NCI-H526 (cell line): ENCODE results near the gene EXTL1.

Experiments used
- DNase-seq, 2 experiments: peaks; one replicate each; lab custom pipeline; 2025; lab: John Stamatoyannopoulos, UW

The EXTL1 gene

GRCh38 chr1:26070963-26071342 lies 49.4 kb downstream of the EXTL1 start:
- no peak for DNase-seq

- no peak for DNase-seq
Measured at GRCh38 chr1:26072305-26072704, 50.7 kb downstream of the EXTL1 start.

- no peak for DNase-seq
Measured at GRCh38 chr1:26075421-26076144, 54.0 kb downstream of the EXTL1 start.

GRCh38 chr1:26077524-26077923 lies 55.9 kb downstream of the EXTL1 start:
- no peak for DNase-seq

GRCh38 chr1:26078286-26079177 lies 57.0 kb downstream of the EXTL1 start:
- peak in 1 of 2 experiments; percentile 19 for DNase-seq

GRCh38 chr1:26079178-26079563 lies 57.6 kb downstream of the EXTL1 start:
- DNase-seq, result no peak

- no peak for DNase-seq
Measured at GRCh38 chr1:26079960-26080814, 58.6 kb downstream of the EXTL1 start.

- no peak for DNase-seq
Measured at GRCh38 chr1:26081267-26082019, 59.9 kb downstream of the EXTL1 start.

GRCh38 chr1:26082020-26082350 lies 60.4 kb downstream of the EXTL1 start:
- DNase-seq, result no peak

GRCh38 chr1:26083208-26083607 lies 61.6 kb downstream of the EXTL1 start:
- DNase-seq, result no peak

- no peak for DNase-seq
Measured at GRCh38 chr1:26084091-26084561, 62.6 kb downstream of the EXTL1 start.

GRCh38 chr1:26084844-26085243 lies 63.3 kb downstream of the EXTL1 start:
- no peak for DNase-seq
